Right atrium auricular region (tissue), 2 donors: Measurements from ENCODE around the gene CRIP1. TPM values are rescaled to one million over a fixed set of nuclear protein-coding genes. Genes with fewer than 3 reads are reported as not detected.

Source experiments
- DNase-seq: peaks from one replicate; pipeline ENCODE4 v3.0.0-alpha.2; 2019; ENCODE audit warnings: low spot score
- H3K27ac ChIP-seq, 2 donors: fragments of 200-600 bp; sonication (generic); 1 replicate in 1 of 2; 2 replicates in 1 of 2; pipeline ENCODE4 v1.5.1; 2016 to 2019
- H3K27me3 ChIP-seq, 2 donors: fragments of 200-600 bp; sonication (generic); one replicate each; pipeline versions ENCODE4 v1.5.1 to v1.6.0; 2017 to 2019
- H3K36me3 ChIP-seq: fragments of 200-600 bp; sonication (generic); one replicate; pipeline ENCODE4 v1.5.1; 2016
- H3K4me1 ChIP-seq, 2 donors: fragments of 200-600 bp; sonication (generic); one replicate each; pipeline versions ENCODE4 v1.5.1 to v1.6.0; 2017 to 2019
- H3K4me3 ChIP-seq, 2 donors: fragments of 200-600 bp; sonication (generic); 1 replicate in 1 of 2; 2 replicates in 1 of 2; pipeline ENCODE4 v1.5.1; 2017 to 2019; ENCODE audit warnings: mild to moderate bottlenecking in 1 of 2, moderate library complexity in 1 of 2
- H3K9me3 ChIP-seq, 2 donors: fragments of 200-600 bp; sonication (generic); one replicate each; pipeline ENCODE4 v1.5.1; 2019
- CTCF ChIP-seq, 2 donors: fragments of 200-600 bp; sonication (generic); IDR thresholded peaks; one replicate each; pipeline ENCODE4 v1.5.1; 2019; ENCODE audit warnings: antibody characterized with exemption in 2 of 2
- total RNA-seq, 2 donors: library from RNA; depleted of rRNA; stranded (reverse); fragments of >200 nt; gene quantifications; one replicate each; pipeline ENCODE4 v1.1.0, GENCODE V29; 2016

Gene CRIP1
- total RNA-seq, 2 donors from 2014 or later, result 42.9 to 79.2 TPM

- no peak for DNase-seq
- H3K9me3 ChIP-seq, result no peaks in the 10 kb centered on the region
These were observed 46.1 kb downstream of the CRIP1 start for GRCh38 chr14:105532735-105533141.

DNA sequence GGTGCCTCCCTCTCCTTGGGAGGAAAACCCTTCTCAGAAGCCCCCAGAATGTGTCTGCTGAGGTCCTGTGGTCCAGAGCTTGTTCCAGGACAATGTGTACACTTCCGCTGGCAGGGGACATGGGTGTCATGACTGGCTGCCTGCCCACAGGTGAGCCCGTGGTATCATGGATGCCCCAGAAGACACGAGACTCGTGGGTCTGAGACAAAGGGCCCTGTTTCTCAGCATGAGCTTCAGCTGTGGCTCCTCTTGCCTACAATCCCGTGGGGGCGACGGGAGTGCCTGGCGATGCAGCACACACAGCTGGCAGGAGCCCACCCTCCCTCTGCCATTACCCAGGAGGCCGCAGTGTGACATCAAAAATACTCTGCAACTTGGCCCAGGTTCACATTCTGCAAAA, 46.7 kb downstream of the CRIP1 start:
- H3K9me3 ChIP-seq, result no peaks in the 10 kb centered on the region
- peaks cover 0 to 3% of the 10 kb centered on the region in 2 donors for H3K27me3 ChIP-seq
- no peak overlapping the region for H3K27ac ChIP-seq
- no peak overlapping the region for H3K4me3 ChIP-seq
- no peak for TF ChIP-seq CTCF (IDR thresholded peaks at IDR 0.05)
- no peak for DNase-seq
- H3K4me1 ChIP-seq, result peaks cover 0 to 18% of the 10 kb centered on the region in 2 donors
- no peaks in the 10 kb centered on the region for H3K36me3 ChIP-seq

More at GRCh38 chr14:105532735-105533141, 46.1 kb downstream of the CRIP1 start:
- Histone ChIP-seq H3K4me3 (no peak overlapping the region), H3K4me1 (peaks cover 0 to 23% of the 10 kb centered on the region in 2 donors), H3K27me3 (no peaks in the 10 kb centered on the region), H3K36me3 (no peaks in the 10 kb centered on the region), H3K27ac (no peak overlapping the region)
- TF ChIP-seq CTCF (IDR thresholded peaks at IDR 0.05), result peak in 1 of 2 donors; percentile 45

DNA sequence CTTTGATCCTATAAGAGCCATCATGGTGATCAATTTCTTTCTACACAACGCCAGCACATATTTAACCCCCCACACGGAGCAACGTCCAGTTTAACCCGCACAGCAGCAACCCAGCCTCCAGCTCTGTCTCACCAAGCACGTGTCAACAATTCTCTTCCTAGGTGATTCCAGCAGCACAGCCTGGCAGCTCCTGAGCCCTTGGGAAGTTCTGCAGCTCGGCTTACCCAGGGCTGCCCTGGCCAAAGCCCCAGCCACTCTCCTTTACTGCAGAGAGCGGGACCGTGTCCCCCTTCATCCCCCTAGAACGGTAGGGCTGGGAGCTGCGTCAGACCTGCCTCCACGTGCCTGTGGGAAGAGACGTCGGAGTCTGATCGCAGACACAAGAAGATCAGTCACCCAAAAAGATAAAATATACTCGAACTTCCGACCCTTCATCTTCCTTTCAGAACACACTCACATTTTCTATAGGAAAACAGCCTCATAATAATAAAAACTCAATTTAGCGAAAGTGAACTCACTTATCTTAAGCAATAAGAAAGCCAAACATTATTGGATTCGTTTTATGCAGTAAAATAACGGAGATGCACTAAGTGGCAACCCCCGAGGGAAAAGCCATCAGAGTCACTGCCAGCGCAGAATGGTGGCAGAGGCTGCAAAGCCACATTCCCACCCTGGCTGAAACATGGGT, 47.3 kb downstream of the CRIP1 start:
- Histone ChIP-seq H3K27me3 (peaks cover 0 to 3% of the 10 kb centered on the region in 2 donors), H3K4me1 (peaks cover 0 to 13% of the 10 kb centered on the region in 2 donors), H3K36me3 (no peaks in the 10 kb centered on the region), H3K9me3 (no peaks in the 10 kb centered on the region), H3K4me3 (no peak overlapping the region), H3K27ac (no peak overlapping the region)
- no peak for DNase-seq
- TF ChIP-seq CTCF (IDR thresholded peaks at IDR 0.05), result no peak

GRCh38 chr14:105534586-105534985, 47.9 kb downstream of the CRIP1 start:
- Histone ChIP-seq H3K27me3 (peaks cover 0 to 3% of the 10 kb centered on the region in 2 donors), H3K4me3 (no peak overlapping the region), H3K4me1 (peaks cover 0 to 6% of the 10 kb centered on the region in 2 donors), H3K27ac (no peak overlapping the region), H3K9me3 (no peaks in the 10 kb centered on the region), H3K36me3 (no peaks in the 10 kb centered on the region)
- no peak for DNase-seq
- TF ChIP-seq CTCF (IDR thresholded peaks at IDR 0.05), result no peak

DNA sequence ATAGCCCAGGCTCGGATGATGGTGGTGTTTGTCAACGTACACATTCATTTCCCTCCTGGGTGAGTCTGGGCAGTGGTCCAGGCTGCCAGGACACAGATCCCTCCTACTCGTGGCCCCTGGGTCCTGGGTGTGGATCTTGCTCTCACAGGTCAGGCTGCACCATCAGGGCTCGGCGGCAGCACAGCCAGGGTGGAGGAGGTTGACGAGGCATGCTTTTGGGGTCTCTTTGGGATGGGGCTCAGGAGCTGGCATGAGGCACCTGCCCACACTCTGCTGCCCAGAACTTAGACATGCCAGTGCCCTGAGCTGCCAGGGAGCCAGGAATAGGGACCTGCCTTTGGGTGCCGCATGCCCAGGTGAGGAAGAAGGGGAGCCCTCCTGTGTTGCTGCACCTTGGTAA, 49.4 kb downstream of the CRIP1 start:
- H3K9me3 ChIP-seq, result no peaks in the 10 kb centered on the region

More for the DNA sequence above, 49.4 kb downstream of the CRIP1 start:
- Histone ChIP-seq H3K4me3 (no peak overlapping the region), H3K27ac (no peak overlapping the region), H3K4me1 (no peaks in the 10 kb centered on the region), H3K36me3 (no peaks in the 10 kb centered on the region), H3K27me3 (peaks cover 0 to 3% of the 10 kb centered on the region in 2 donors)
- no peak for DNase-seq
- TF ChIP-seq CTCF (IDR thresholded peaks at IDR 0.05), result no peak
